ENCODE measurements around the gene TTC3.

DNA sequence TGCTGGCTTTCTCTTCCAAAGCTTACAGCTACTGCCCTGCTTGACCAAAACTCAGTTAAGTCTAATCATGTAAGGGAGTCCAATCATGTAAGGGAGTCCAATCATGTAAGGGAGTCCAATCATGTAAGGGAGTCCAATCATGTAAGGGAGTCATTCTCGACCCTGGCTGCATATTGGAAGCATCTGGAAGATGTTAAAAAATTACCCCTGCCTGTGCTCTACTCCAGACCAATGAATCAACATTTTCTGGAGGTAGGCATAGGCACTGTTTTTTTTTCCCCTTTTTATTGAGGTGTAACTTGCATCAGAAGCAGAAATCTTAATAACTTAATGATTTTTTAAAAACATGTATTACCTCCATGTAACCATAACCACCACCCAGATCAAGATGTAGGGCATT, 9.6 kb upstream of the TTC3 start:
- TF ChIP-seq, protein P1, sequence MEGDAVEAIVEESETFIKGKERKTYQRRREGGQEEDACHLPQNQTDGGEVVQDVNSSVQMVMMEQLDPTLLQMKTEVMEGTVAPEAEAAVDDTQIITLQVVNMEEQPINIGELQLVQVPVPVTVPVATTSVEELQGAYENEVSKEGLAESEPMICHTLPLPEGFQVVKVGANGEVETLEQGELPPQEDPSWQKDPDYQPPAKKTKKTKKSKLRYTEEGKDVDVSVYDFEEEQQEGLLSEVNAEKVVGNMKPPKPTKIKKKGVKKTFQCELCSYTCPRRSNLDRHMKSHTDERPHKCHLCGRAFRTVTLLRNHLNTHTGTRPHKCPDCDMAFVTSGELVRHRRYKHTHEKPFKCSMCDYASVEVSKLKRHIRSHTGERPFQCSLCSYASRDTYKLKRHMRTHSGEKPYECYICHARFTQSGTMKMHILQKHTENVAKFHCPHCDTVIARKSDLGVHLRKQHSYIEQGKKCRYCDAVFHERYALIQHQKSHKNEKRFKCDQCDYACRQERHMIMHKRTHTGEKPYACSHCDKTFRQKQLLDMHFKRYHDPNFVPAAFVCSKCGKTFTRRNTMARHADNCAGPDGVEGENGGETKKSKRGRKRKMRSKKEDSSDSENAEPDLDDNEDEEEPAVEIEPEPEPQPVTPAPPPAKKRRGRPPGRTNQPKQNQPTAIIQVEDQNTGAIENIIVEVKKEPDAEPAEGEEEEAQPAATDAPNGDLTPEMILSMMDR (conservative IDR thresholded peaks at IDR 0.05): no peak
- no peak for TF ChIP-seq ZFX (IDR thresholded peaks at IDR 0.05)

Measured in C4-2B (cell line).